Stimulated activated CD4-positive, alpha-beta T cell treated with anti-CD3 and anti-CD28 coated beads, Interleukin-2, amount 100 ng/mL, for 4 hours (primary cell): Measurements from ENCODE around the gene GNAQ.

Source experiments
- DNase-seq: peaks from one replicate; pipeline ENCODE4 v3.0.0-alpha.2; 2020; ENCODE audit warnings: low read depth

Gene GNAQ

GRCh38 chr9:78031893-78032729 lies 500 bp upstream of the GNAQ start:
- DNase-seq = peak; percentile 76

DNA sequence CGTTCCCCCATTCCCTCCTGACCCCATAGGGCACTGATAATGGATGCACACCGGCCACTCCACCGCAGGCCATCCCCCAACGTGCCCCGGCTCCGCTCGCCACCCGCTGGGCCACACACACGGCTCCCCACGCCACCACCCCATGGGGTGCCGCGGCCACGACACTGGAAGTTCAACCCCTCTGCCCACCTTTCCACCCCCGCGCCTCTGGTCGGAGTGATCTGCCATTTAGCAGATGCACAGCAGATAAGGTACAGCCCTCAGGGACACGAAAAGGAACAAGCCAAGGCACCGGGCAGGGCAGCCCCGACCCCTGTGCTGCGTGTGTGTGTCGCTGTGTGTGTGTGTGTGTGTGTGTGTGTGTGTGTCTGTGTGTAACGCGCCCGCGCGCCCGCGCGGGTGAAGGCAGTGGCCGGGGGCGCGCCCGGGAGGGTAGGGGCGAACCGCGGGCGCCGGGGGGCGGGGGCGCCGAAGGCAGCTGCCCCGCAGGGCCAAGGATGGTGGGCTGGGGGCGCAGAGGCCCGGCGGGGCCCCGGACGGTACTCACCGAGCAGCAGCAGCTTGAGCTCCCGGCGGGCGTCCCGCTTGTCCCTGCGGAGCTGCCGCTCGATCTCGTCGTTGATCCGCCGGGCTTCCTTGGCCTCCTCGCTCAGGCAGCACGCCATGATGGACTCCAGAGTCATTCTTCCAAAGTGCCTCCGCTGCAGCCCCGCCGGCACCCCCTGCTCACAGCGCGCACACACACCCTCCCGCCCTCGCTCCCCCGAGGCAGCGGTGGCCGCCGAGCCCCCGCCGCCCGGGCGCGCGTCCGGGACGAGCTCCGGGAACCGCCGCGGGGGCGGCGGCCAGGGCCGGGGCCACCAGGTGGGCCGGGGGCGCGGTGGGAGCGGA lies 813 bp downstream of the GNAQ start:
- peak; percentile 50 for DNase-seq

DNA sequence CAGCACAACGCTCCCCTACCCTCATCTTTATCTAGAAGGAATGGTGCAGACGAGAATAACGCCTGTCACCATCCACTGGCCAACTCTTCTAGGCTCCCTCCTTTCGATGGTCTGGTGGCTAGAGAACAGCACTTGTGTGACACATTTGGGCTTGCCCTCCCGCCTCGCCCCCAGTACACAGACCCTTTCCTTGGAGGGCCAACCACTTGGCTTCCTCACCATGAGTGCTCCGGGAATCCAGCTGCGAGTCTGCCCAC lies 1.4 kb downstream of the GNAQ start:
- DNase-seq = no peak

- no peak for DNase-seq
Observed at GRCh38 chr9:78029551-78030295, 1.9 kb downstream of the GNAQ start.

DNA sequence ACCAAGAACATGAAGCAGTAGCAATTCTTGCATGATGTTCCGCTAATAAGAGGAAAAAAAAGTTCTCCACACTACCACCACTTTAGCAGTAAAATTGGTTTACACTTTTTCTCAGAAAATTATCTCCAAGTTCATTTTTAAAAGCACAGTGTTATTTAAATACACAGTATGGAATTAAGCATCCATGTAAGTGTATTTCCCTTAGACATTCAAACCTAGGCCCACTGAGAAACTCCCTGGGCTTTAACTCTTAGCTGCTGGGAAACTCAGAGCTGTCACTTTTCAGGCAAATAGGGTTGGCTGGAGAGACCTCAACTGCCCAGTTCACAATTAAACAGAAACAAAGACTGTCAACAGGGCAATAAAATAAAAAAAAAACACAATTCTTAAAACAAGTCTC lies 2.7 kb downstream of the GNAQ start:
- DNase-seq = no peak

DNA sequence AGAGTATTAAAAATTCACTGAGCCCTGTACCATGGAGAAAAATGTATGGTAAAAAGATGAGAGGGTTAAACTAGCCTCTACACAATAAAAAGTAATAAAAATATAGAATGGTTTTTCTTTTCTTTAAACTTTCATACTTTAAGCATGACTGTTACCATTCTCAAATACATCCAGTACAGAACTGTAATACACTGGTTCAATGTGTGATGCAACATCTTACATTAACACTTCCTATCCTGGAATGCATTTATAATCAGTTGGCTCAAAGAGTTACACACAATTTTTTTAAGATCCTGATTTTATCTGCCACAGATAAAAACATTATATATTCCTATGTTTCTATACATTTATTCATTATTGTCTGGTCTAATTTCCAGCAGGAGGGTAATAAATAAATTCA lies 4.7 kb downstream of the GNAQ start:
- no peak for DNase-seq

- DNase-seq = no peak
Observed at GRCh38 chr9:78026416-78026815, 5.2 kb downstream of the GNAQ start.

- DNase-seq = no peak
Observed at GRCh38 chr9:78025186-78025585, 6.4 kb downstream of the GNAQ start.

DNA sequence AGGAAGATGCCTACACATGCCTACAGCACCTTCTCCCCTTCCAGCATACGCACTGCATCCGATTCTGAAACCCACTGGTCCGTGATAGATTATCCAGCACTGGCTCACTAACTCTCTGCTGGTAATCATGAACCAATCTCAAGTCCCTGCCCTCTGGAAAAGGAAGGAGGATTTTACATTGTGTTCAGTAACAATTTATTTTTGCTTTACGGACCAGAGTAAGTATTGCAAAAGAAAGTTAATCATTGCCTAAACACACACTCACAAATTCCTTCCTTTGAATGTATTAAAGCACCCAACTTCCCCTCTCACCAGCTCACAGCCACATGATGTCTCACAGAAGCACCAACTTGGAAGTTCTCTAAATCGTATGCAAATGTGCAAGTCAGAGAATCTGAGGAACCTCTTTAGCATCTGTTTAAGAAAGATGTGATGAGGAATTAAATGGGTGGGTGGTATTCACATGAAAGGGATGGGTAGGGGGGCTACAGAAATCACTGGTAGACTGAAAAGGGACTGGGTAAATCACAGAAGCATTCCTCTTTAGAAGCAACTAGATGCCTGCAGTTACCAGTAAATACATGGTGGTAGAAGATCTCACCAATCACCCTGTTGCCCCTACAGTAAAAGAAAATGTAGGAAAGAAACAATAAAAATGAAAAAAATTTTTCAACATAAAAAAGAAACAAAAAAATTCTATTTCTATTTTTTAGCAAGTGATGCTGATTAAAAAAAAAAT lies 8.4 kb downstream of the GNAQ start:
- DNase-seq = no peak

DNA sequence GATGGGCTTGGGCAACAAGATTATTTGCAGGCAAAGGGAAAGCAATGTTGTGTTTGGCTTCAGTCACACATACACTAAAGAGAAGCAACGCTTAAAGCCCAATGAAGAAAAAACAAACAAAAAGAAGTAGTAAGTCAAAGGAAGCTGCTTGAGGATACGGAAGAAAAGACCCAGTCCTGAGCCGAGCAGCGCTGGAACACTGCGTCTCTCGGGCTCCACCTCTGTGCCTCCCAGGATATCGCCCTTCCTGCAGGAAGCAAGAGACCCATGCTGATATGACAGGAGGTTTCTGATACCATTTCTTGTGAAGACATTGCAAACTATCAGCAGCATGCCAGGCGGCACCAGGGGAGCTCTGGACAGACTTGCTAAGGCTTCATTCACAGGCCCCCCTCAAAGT lies 9.9 kb downstream of the GNAQ start:
- no peak for DNase-seq

DNA sequence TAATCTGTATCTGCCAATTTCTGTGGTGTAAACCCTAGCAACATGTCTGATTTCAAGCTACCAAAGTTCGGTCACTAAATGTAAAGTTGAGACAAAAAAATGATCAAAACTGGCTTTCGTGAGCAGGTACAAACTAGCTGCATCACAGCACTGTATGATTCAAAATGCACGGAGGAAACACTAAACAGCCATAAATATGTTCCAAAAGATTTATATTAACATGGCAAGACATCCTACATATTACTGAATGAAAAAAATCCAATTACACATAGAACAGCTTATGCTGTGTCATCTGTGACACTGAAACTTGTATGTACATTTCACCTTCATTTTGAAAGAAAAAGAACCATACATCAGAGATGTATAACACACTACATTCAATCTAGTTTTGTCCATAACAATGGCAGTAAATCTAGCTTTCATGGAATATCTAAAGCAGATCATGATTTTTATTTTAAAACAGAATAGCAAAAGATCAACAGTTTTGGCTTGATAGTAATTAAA lies 14.4 kb downstream of the GNAQ start:
- no peak for DNase-seq

DNA sequence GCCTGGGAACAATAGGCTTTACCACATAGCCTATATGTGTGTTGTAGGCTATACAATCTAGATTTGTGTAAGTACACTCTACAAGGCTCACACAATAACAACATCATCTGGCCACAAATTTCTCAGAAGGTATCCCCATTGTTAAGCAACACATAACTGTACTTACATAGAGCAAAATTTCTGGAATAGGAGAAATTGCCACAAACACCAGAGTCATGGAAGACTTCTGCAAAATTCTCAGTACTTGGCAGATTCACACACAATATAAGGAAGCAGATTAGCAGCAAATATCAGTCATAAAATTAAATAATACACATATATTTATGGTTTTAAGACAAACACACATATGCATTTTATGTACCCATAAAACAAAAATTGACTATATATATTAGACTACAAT lies 16.4 kb downstream of the GNAQ start:
- no peak for DNase-seq

GRCh38 chr9:78014776-78015175 lies 16.8 kb downstream of the GNAQ start:
- no peak for DNase-seq

- no peak for DNase-seq
Observed at GRCh38 chr9:78013934-78014333, 17.7 kb downstream of the GNAQ start.

GRCh38 chr9:78011049-78011448 lies 20.6 kb downstream of the GNAQ start:
- no peak for DNase-seq

GRCh38 chr9:78010445-78010844 lies 21.2 kb downstream of the GNAQ start:
- DNase-seq = no peak

DNA sequence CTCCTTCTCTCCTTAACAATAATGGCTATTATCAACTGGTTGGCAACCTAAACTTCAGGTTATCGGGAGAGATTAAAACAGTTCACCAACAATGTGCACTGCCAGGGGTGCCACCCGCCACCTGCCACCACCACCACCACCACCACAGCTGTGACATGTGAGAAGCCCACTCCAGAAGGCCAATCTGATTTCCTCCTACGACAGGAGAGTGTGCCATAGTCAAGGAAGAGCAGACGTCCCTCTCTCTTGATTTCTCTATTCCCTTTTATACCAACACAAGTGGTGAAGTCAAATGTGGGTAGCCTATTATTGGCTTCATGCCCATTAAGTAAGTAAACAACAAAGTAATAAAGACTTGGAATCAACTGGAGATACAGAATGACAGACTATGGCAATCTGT lies 22.4 kb downstream of the GNAQ start:
- DNase-seq = no peak

DNA sequence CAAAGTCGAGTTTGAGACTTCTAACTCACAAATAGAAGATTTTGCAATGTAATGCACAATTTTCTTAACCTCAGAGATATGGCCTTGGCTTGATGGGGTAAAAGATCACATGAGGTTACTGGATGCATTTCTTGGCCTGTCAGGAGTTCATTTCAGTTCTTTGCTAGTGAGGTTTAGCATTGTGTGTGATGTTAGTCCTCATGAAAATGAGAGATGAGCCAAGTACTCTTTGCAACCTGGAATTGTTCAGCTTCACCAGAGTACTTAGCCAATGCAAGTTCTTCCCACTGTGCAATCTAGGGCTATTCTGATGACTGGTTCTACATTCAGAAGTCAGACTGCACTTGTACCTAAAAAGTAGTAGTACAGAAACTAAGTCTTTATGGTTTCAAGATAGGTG lies 24.9 kb downstream of the GNAQ start:
- no peak for DNase-seq

DNA sequence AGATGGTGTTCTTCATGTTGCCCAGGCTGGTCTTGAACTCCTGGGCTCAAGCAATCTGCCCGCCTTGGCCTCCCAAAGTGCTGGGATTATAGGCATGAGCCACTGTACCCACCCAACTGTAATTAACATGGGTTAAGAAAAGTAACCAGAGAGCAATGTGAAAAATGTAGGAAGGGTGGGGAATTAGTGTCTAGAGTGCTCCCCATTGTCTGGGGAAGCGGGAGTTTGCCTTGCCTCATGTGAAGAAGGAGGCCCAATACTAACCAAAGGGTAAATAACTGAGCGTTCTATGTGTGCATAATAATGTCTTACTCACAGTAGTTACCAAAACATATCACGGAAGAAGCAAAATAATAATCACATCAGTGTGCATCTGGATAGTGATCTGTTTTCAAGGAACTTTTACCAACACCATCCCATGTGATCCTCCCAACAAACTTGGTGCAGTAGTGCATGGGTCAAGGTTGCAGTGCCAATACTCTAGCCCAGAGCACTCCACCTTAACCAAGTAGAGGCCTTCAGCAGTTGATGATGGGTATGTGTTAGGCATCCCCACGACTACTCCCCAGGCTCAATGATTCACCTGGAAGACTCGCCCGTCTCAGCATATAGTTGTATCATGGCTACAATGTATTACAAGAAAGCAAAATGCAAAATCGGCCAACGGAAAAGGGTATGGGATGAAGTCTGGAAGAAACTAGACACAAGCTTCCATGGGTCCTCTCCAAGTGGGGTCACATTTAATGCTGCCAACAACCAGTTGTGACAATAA lies 26.2 kb downstream of the GNAQ start:
- DNase-seq = no peak

DNA sequence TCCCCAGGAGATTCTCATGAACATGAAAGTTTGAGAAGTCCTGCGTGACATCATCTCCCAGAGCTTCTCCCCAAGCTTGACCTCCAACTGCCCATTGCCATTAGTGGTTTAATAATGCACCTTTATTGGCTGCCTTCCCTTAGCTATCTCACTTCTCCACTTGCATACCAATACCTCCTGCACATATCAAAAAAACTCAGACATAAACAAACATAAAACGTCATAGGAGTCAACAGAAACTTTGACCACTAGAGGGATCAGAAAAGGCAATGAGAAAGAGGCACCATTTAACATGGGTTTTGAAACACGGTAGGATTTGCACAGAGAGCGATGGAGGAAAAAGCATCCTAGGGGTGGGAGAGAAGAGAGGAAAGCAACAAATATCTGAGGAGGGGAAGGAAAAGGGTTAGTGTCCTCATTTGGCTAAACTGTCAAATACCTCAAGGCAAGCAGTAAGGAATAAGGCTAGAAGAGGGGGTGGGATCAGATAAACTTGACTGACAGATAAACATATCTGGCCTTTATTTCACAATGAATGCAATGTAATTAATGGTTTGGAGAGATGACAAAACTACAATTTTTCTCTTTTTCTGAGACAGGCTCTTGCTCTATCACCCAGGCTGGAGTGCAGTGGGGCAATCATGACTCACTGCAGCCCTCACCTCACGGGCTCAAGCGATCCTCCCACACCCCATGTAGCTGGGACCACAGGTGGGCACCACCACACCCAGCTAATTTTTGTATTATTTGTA lies 27.0 kb downstream of the GNAQ start:
- DNase-seq = no peak
